HepG2 (cell line): Measurements from ENCODE around the gene SCRT2. TPM values are rescaled to one million over a fixed set of nuclear protein-coding genes. Genes with fewer than 3 reads are reported as not detected.
A peak's percentile ranks its signal among the peaks of the same experiment; 100 is the strongest.

Source experiments
- ATAC-seq: fragments of 200-7000 bp; cut with Tn5 transposase; 3 replicates; pipeline ENCODE4 v1.9.1; 2020; ENCODE audit warnings: mild to moderate bottlenecking, moderate library complexity
- BruUV-seq: library from RNA; stranded (reverse); fragments of 400-500 nt; replicated peaks from 2 replicates; lab custom pipeline; 2021; lab: Mats Ljungman, UMichigan
- CTCF ChIA-PET: fragments of 300-600 bp; formaldehyde crosslinking; extraction: SDS; loops from one replicate; lab custom pipeline; 2021; ENCODE audit warnings: low total read pairs, inconsistent platforms, low intra/inter-chr PET ratio; lab: Yijun Ruan, JAX
- POLR2A ChIA-PET: fragments of 350-600 bp; sonication (Branson Sonifier 250); formaldehyde crosslinking; loops from one replicate; lab custom pipeline; 2020; ENCODE audit warnings: antibody characterized with exemption, inconsistent platforms; lab: Yijun Ruan, JAX
- DNase-seq: peaks from one replicate; pipeline ENCODE4 v3.0.0-alpha.2; 2015; ENCODE audit warnings: low spot score
- FAIRE-seq: peaks from 3 replicates; lab custom pipeline; 2011; peaks lifted over from hg19 to GRCh38; lab: Jason Lieb, UNC
- H2AFZ ChIP-seq: one replicate; pipeline ENCODE4 v1.6.1; 2011; ENCODE audit warnings: low read length, inconsistent platforms
- H3K27ac ChIP-seq: fragments of 300-600 bp; 3 replicates; pipeline ENCODE4 v1.8.0; 2011; ENCODE audit warnings: mixed run types, mild to moderate bottlenecking, mixed read lengths, low read length, inconsistent platforms; ENCODE audit not compliant: insufficient read depth; ENCODE audit errors: extremely low read length
- H3K27me3 ChIP-seq, 2 experiments: fragments of 200-600 bp in 1 of 2; 2 replicates in 1 of 2; 3 replicates in 1 of 2; pipeline versions ENCODE4 v1.6.0 to v1.8.0; 2011; ENCODE audit warnings: low read length in 2 of 2, mild to moderate bottlenecking in 2 of 2, moderate library complexity in 2 of 2, inconsistent platforms in 1 of 2; ENCODE audit not compliant: insufficient read depth in 2 of 2, control insufficient read depth in 1 of 2
- H3K36me3 ChIP-seq, 2 experiments: fragments of 200-600 bp in 1 of 2; replicated peaks in 1 of 2; 2 replicates in 1 of 2; 3 replicates in 1 of 2; pipeline versions ENCODE4 v1.5.1 to v1.8.0; 2011; ENCODE audit warnings: low read length in 2 of 2, inconsistent platforms in 1 of 2; ENCODE audit not compliant: insufficient read depth in 2 of 2, control insufficient read depth in 1 of 2
- H3K4me1 ChIP-seq: 2 replicates; pipeline ENCODE4 v1.5.1; 2012; ENCODE audit warnings: low read length, inconsistent platforms; ENCODE audit not compliant: insufficient read depth
- H3K4me2 ChIP-seq: 2 replicates; pipeline ENCODE4 v1.6.0; 2011; ENCODE audit warnings: low read depth, low read length, inconsistent platforms
- H3K4me3 ChIP-seq, 3 experiments: fragments of 200-600 bp in 1 of 3; sonication (generic), shearing (Covaris generic) in 1 of 3; replicated peaks in 1 of 3; 2 replicates each; pipeline ENCODE4 v1.5.1; 2011 to 2016; ENCODE audit warnings: low read length in 3 of 3, inconsistent platforms in 2 of 3, low read depth in 2 of 3, mild to moderate bottlenecking in 2 of 3, control low read depth in 1 of 3, mixed read lengths in 1 of 3; ENCODE audit not compliant: insufficient read depth in 1 of 3
- H3K79me2 ChIP-seq: one replicate; pipeline ENCODE4 v1.6.1; 2011; ENCODE audit warnings: low read length, inconsistent platforms; ENCODE audit not compliant: insufficient read depth
- H3K9ac ChIP-seq: 2 replicates; pipeline ENCODE4 v1.6.0; 2011; ENCODE audit warnings: mild to moderate bottlenecking, low read depth, low read length, inconsistent platforms; ENCODE audit not compliant: insufficient read depth
- H3K9me3 ChIP-seq: 2 replicates; pipeline ENCODE4 v1.5.1; 2012; ENCODE audit warnings: mild to moderate bottlenecking, low read length
- H4K20me1 ChIP-seq: 2 replicates; pipeline ENCODE4 v1.6.0; 2011; ENCODE audit warnings: inconsistent platforms, mild to moderate bottlenecking, low read length, moderate library complexity; ENCODE audit not compliant: insufficient read depth
- BRCA1 ChIP-seq: sonication (generic); formaldehyde crosslinking; IDR thresholded peaks from 2 replicates; pipeline ENCODE4 v1.4.0; 2020; ENCODE audit warnings: missing genetic modification reagents
- HIVEP1 ChIP-seq: sonication (generic); formaldehyde crosslinking; IDR thresholded peaks from 2 replicates; pipeline ENCODE4 v1.4.0; 2020; ENCODE audit warnings: mild to moderate bottlenecking, missing genetic modification reagents
- ISX ChIP-seq: sonication (generic); formaldehyde crosslinking; conservative IDR thresholded peaks from 2 replicates; pipeline ENCODE4 v1.5.0; 2020; ENCODE audit warnings: missing genetic modification reagents
- NPAS2 ChIP-seq: sonication (generic); formaldehyde crosslinking; IDR thresholded peaks from 2 replicates; pipeline ENCODE4 v1.8.0; 2022; ENCODE audit warnings: mild to moderate bottlenecking, missing genetic modification reagents, borderline replicate concordance
- RFX3 ChIP-seq: IDR thresholded peaks from 2 replicates; pipeline ENCODE4 v1.6.1; 2016; ENCODE audit warnings: missing biosample characterization, missing genetic modification reagents
- SALL2 ChIP-seq: sonication (generic); formaldehyde crosslinking; IDR thresholded peaks from 2 replicates; pipeline ENCODE4 v1.8.1; 2023; ENCODE audit warnings: mild to moderate bottlenecking, missing genetic modification reagents, inconsistent platforms
- TBP ChIP-seq: sonication (generic); formaldehyde crosslinking; IDR thresholded peaks from 2 replicates; pipeline ENCODE4 v1.5.0; 2020; ENCODE audit warnings: missing genetic modification reagents
- THAP11 ChIP-seq: IDR thresholded peaks from 2 replicates; pipeline ENCODE4 v1.6.1; 2016; ENCODE audit warnings: missing biosample characterization, missing genetic modification reagents
- WIZ ChIP-seq: sonication (generic); formaldehyde crosslinking; IDR thresholded peaks from 2 replicates; pipeline ENCODE4 v1.5.1; 2020; ENCODE audit warnings: mild to moderate bottlenecking, missing genetic modification reagents
- ZNF20 ChIP-seq: sonication (generic); formaldehyde crosslinking; IDR thresholded peaks from 2 replicates; pipeline ENCODE4 v1.4.0; 2020; ENCODE audit warnings: mild to moderate bottlenecking, moderate library complexity, missing genetic modification reagents
- ZNF281 ChIP-seq: sonication (generic); formaldehyde crosslinking; IDR thresholded peaks from 2 replicates; pipeline ENCODE4 v1.4.0; 2020; ENCODE audit warnings: missing genetic modification reagents, borderline replicate concordance
- ZNF597 ChIP-seq: sonication (generic); formaldehyde crosslinking; IDR thresholded peaks from 2 replicates; pipeline ENCODE4 v1.5.0; 2020; ENCODE audit warnings: missing genetic modification reagents
- ZNF644 ChIP-seq: IDR thresholded peaks from 2 replicates; pipeline ENCODE4 v1.6.1; 2016; ENCODE audit warnings: low read depth
- ZNF737 ChIP-seq: sonication (generic); formaldehyde crosslinking; IDR thresholded peaks from 2 replicates; pipeline ENCODE4 v1.5.0; 2020; ENCODE audit warnings: missing genetic modification reagents, mild to moderate bottlenecking, borderline replicate concordance
- ZSCAN20 ChIP-seq: sonication (generic); formaldehyde crosslinking; IDR thresholded peaks from 2 replicates; pipeline ENCODE4 v1.4.0; 2020; ENCODE audit warnings: missing genetic modification reagents, mild to moderate bottlenecking, borderline replicate concordance
- WGBS: methylation state at CpG from one replicate; pipeline ENCODE4 v1.1.6; 2017; ENCODE audit warnings: low lambda C conversion rate; 5-methylcytosine and 5-hydroxymethylcytosine counted together
- in situ Hi-C: cut with HindIII; loops from 2 replicates; pipeline ENCODE4 v1.10.0; 2017; ENCODE audit warnings: low pct_unique_long_range_greater_than_20kb; ENCODE audit not compliant: extremely low pct_ligation_motif_present
- intact Hi-C: fragments of 100-400 bp; cut with micrococcal nuclease; formaldehyde crosslinking; loops from one replicate; pipeline ENCODE4 v1.10.0; 2022; ENCODE audit not compliant: unreplicated experiment
- polyA plus RNA-seq, 8 experiments: library from polyadenylated mRNA; depleted of rRNA in 3 of 8; stranded (reverse) in 7 of 8; unstranded in 1 of 8; fragments of >200 nt; fragmentation: Illumina TruSeq in 4 of 8; extraction: Trizol in 4 of 8; gene quantifications; 2 replicates each; pipeline versions ENCODE4 v1.2.1 to v1.2.3, GENCODE V29; 2011 to 2016; ENCODE audit warnings: low read depth in 4 of 8, missing spikeins in 1 of 8, mixed read lengths in 1 of 8; ENCODE audit not compliant: insufficient read depth in 1 of 8
- total RNA-seq, 5 experiments: library from RNA; depleted of rRNA; stranded (reverse); fragments of >200 nt; fragmentation: Illumina TruSeq; extraction: Trizol; gene quantifications; 2 replicates each; pipeline ENCODE4 v1.2.3, GENCODE V29; 2016; ENCODE audit warnings: low read depth in 1 of 5
- TF ChIP-seq, protein P1 (sequence below): IDR thresholded peaks from 2 replicates; pipeline ENCODE4 v1.6.1; 2016; ENCODE audit warnings: control low read depth
- TF ChIP-seq, protein P2 (sequence below): sonication (generic); formaldehyde crosslinking; IDR thresholded peaks from 2 replicates; pipeline ENCODE4 v1.4.0; 2020; ENCODE audit warnings: mild to moderate bottlenecking, missing genetic modification reagents

SCRT2 gene
- total and polyA plus RNA-seq, 2 of the 13 experiments (the other 11 are each of a cell fraction or from before 2014, with no cell fraction given), result not detected

DNA sequence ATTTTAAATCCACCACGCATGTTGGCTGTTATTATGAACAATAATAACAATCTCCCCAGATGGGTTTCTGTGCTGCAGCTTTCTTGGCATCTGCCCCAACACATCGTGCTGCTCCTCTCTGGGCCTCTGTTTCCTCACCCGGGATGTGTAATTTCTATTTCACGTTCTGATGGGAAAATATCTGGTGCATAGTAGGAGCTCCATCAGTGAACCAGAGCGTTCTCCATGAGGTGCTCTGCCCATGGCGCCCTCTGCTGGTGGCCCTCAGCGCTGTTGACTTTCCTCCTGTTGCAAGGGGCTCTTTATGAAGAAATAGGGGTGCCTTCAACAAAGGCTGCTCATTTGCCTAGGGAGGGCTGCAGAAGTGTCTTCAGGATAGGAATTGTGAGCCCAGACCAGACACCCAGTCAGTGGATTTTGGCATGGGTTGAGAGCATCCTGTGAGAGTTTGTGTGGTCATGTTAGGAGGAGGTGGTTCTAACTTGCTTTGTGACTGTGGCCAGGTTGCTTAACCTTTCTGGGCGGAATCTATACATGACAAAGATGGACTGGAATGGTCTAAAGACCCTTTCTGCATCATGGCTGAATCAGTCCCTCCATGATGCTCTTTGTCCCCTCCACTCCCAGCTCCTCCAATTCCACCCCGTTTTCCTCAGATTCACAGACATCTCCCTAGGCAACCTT lies 8.1 kb downstream of the SCRT2 start:
- ChIA-PET POLR2A (interaction anchor here (1.4 kb wide), 1 partner anchor 21 kb away, joined by 5 read pairs; no protein-coding TSS in a partner anchor), CTCF (interaction anchor here (0.6 to 3.9 kb wide), 7 partner anchors 15 to 106 kb away, joined by 3 to 32 read pairs (median 4); partner anchors contain the start of gene SRXN1)
- H3K27ac ChIP-seq, result no peak overlapping the region
- H3K4me3 ChIP-seq, result no peak overlapping the region
- H3K4me1 ChIP-seq, result peaks cover 6% of the 10 kb centered on the region
- no peak overlapping the region for H3K9ac ChIP-seq
- no peaks in the 10 kb centered on the region for H3K36me3 ChIP-seq
- no peaks in the 10 kb centered on the region for H3K79me2 ChIP-seq
- in situ Hi-C loops, result no loop called here
- no TSS peak for BruUV-seq
- no peak overlapping the region for H3K4me2 ChIP-seq
- WGBS, result 15% methylated on average over 9 of the region's 9 CpGs
- H3K27me3 ChIP-seq, result peaks cover 13 to 64% of the 10 kb centered on the region in 2 experiments; a peak in 4 of 5 replicates
- H4K20me1 ChIP-seq, result no peaks in the 10 kb centered on the region
- FAIRE-seq (peak; percentile 90), ATAC-seq (peak; percentile 55), DNase-seq (peak; percentile 48)
- no peaks in the 10 kb centered on the region for H3K9me3 ChIP-seq
- intact Hi-C loops, result loop anchor here (1.0 kb wide), 1 partner anchor 106 kb away; no protein-coding TSS in a partner anchor
- no peak overlapping the region for H2AFZ ChIP-seq
- TF ChIP-seq, protein P1, sequence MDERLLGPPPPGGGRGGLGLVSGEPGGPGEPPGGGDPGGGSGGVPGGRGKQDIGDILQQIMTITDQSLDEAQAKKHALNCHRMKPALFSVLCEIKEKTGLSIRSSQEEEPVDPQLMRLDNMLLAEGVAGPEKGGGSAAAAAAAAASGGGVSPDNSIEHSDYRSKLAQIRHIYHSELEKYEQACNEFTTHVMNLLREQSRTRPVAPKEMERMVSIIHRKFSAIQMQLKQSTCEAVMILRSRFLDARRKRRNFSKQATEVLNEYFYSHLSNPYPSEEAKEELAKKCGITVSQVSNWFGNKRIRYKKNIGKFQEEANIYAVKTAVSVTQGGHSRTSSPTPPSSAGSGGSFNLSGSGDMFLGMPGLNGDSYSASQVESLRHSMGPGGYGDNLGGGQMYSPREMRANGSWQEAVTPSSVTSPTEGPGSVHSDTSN (CRISPR knock-in tag), result no peak
- no peak for TF ChIP-seq ZSCAN20 (CRISPR knock-in tag)
- TF ChIP-seq WIZ (CRISPR knock-in tag), result no peak
- no peak for TF ChIP-seq SALL2
- 0 out of 2 replicates have a peak, but pooled peaks have one; percentile 20 for TF ChIP-seq HIVEP1 (CRISPR knock-in tag)
- no peak for TF ChIP-seq NPAS2 (CRISPR knock-in tag)
- TF ChIP-seq ZNF597 (CRISPR knock-in tag), result no peak
- TF ChIP-seq RFX3 (CRISPR knock-in tag), result no peak
- TF ChIP-seq TBP, result no peak
- TF ChIP-seq ZNF644 (CRISPR knock-in tag), result 0 out of 2 replicates have a peak, but pooled peaks have one; percentile 25
- no peak for TF ChIP-seq BRCA1 (CRISPR knock-in tag)
- no peak for TF ChIP-seq ZNF281
- TF ChIP-seq, protein P2, sequence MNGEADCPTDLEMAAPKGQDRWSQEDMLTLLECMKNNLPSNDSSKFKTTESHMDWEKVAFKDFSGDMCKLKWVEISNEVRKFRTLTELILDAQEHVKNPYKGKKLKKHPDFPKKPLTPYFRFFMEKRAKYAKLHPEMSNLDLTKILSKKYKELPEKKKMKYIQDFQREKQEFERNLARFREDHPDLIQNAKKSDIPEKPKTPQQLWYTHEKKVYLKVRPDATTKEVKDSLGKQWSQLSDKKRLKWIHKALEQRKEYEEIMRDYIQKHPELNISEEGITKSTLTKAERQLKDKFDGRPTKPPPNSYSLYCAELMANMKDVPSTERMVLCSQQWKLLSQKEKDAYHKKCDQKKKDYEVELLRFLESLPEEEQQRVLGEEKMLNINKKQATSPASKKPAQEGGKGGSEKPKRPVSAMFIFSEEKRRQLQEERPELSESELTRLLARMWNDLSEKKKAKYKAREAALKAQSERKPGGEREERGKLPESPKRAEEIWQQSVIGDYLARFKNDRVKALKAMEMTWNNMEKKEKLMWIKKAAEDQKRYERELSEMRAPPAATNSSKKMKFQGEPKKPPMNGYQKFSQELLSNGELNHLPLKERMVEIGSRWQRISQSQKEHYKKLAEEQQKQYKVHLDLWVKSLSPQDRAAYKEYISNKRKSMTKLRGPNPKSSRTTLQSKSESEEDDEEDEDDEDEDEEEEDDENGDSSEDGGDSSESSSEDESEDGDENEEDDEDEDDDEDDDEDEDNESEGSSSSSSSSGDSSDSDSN (CRISPR knock-in tag), result peak; percentile 63
- TF ChIP-seq ZNF737, result no peak
- no peak for TF ChIP-seq THAP11 (CRISPR knock-in tag)
- TF ChIP-seq ISX (CRISPR knock-in tag), result no peak
- TF ChIP-seq ZNF20, result no peak
